ENCODE results near the gene INTS1.

DNA sequence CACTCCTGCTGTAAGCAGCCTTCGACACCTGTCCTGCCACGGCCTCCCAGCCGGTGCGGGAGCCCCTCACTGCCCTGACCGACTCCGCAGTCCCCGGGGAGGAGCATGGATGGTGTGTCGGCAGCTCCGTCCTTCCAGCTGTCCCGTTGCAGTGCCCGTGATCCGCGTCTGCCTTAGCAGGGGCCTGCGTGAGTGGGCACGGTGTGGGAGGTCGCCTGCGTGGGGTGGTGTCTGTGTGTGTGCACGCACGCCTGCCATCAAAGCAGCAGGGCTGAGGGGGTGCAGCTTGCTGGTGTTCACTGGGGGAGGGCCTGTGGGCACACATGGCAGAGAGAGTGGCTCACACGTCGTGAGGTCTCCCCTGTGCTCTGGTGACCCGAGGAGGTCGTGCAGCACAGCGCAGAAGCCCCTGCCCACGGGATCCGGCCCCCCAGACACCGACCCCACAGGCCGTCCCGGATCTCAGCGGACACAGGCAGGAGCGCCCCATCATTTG is 36.6 kb upstream of the INTS1 start:
- TF ChIP-seq, protein P1, sequence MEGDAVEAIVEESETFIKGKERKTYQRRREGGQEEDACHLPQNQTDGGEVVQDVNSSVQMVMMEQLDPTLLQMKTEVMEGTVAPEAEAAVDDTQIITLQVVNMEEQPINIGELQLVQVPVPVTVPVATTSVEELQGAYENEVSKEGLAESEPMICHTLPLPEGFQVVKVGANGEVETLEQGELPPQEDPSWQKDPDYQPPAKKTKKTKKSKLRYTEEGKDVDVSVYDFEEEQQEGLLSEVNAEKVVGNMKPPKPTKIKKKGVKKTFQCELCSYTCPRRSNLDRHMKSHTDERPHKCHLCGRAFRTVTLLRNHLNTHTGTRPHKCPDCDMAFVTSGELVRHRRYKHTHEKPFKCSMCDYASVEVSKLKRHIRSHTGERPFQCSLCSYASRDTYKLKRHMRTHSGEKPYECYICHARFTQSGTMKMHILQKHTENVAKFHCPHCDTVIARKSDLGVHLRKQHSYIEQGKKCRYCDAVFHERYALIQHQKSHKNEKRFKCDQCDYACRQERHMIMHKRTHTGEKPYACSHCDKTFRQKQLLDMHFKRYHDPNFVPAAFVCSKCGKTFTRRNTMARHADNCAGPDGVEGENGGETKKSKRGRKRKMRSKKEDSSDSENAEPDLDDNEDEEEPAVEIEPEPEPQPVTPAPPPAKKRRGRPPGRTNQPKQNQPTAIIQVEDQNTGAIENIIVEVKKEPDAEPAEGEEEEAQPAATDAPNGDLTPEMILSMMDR (IDR thresholded peaks at IDR 0.05): no peak
- TF ChIP-seq, protein P2, sequence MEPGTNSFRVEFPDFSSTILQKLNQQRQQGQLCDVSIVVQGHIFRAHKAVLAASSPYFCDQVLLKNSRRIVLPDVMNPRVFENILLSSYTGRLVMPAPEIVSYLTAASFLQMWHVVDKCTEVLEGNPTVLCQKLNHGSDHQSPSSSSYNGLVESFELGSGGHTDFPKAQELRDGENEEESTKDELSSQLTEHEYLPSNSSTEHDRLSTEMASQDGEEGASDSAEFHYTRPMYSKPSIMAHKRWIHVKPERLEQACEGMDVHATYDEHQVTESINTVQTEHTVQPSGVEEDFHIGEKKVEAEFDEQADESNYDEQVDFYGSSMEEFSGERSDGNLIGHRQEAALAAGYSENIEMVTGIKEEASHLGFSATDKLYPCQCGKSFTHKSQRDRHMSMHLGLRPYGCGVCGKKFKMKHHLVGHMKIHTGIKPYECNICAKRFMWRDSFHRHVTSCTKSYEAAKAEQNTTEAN (CRISPR knock-in tag; IDR thresholded peaks at IDR 0.05): no peak
- TF ChIP-seq CREB1 (CRISPR knock-in tag; IDR thresholded peaks at IDR 0.05): no peak
- TF ChIP-seq, protein P3, sequence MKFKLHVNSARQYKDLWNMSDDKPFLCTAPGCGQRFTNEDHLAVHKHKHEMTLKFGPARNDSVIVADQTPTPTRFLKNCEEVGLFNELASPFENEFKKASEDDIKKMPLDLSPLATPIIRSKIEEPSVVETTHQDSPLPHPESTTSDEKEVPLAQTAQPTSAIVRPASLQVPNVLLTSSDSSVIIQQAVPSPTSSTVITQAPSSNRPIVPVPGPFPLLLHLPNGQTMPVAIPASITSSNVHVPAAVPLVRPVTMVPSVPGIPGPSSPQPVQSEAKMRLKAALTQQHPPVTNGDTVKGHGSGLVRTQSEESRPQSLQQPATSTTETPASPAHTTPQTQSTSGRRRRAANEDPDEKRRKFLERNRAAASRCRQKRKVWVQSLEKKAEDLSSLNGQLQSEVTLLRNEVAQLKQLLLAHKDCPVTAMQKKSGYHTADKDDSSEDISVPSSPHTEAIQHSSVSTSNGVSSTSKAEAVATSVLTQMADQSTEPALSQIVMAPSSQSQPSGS (CRISPR knock-in tag; IDR thresholded peaks at IDR 0.05; ENCODE audit: borderline replicate concordance, low read depth): no peak
- no peak for TF ChIP-seq ZNF263 (CRISPR knock-in tag; IDR thresholded peaks at IDR 0.05; ENCODE audit: low read depth)
